Cerebellar cortex (tissue), 1 donor: ENCODE results near the gene PRR35.

Source experiments
- DNase-seq: peaks from one replicate; pipeline ENCODE4 v3.0.0-alpha.2; 2015; ENCODE audit warnings: low spot score

PRR35 gene

DNA sequence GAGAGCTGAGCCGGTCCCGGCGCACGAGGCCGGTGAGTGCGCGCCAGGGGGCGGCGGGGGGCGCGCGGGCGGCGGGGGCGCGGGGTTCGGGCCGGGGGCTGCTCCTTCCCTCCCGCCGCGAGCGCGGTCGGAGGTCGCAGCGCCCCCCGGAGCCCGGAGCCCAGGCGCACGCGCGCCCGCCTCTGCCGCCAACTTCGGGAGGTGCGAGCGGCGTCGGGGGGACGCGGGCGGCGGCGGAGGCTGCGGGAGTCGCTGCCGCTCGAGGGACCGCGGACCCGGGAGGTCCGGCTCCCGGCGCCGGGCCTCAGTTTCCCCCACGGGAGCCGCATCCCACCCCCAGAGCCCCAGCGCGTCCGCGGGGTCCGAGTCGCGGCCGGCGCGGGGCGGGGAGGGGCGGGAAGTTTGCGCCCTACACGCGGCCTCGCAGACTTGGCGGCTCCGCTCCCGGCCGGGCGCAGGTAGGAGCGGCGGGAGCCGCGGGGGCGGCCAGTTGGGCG, at the start of gene PRR35:
Gene PRR35, plus strand, starts transcription at position 191 of the 497 bp plus-strand sequence. CDS start 2,901 bp downstream, outside the sequence.
- no peak for DNase-seq

GRCh38 chr16:512802-513201, 47.4 kb upstream of the PRR35 start:
- no peak for DNase-seq

- no peak for DNase-seq
These were observed 46.2 kb upstream of the PRR35 start for GRCh38 chr16:513950-514349.

- no peak for DNase-seq
These were observed 44.8 kb upstream of the PRR35 start for GRCh38 chr16:515175-515938.

DNA sequence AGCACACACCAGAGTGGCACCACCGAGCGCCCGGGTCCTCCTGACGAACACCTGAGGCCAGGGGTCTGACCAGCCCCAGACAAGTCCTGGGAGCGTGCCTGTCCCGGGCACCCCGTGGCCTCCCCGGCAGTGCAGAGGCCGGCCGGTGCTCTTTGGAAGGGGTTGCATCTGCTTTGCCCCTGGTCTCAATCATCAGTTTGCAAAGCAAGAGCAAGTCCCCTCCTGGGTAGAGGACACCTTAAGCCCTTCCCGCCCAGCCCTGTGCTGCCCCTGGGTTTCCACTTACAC, 44.3 kb upstream of the PRR35 start:
- no peak for DNase-seq

DNA sequence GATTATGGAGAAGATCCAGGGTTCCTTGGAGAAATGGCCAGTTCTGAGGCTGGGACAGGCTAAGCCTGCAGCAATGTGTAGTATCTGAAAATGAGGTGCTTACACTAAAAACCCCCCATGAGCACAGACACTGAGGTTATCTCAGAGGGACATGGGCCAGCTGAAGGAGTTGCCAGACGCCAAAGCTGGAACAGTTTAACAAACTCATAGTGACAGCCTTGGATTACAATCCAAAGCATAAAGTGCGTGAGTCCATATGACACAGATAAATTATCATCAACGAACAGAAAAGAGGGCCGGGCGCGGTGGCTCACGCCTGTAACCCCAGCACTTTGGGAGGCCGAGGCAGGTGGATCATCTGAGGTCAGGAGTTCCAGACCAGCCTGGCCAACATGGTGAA, 43.9 kb upstream of the PRR35 start:
- no peak for DNase-seq

DNA sequence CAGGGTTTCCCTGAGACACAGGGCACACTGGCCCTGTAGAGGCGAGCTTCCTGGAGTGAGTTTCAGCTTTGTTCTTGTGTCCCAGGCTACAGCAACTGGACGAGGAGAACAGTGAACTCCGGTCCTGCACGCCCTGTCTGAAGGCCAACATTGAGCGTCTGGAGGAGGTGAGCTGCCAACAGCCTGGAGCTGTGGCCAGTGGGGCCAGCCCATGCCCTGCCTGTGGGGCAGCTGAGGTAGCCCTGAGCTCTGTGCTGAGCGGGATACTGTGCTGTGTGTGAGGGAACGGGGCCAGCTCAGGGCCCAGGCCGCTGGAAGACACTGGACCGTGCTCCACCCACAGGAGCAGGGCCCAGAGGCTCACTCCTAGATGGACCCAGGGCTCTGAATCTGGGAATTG, 41.3 kb upstream of the PRR35 start:
- no peak for DNase-seq

DNA sequence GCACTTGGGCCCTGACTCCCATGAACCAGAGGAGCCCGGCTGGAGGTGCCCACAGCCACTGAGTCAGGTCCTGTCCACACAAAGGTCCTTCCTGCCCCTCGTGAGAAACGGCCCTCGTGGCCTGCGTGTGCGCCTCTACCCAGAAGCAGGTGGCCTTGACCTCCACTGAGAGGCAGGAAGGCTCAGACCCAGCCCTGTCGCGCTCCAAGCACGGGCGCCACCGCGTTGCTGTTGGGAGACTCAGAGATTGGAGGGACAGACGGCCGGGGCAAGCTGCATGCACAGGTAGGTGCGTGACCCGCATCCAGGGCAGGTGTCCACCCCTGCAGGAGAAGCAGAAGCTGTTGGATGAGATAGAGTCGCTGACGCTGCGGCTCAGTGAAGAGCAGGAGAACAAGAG, 40.8 kb upstream of the PRR35 start:
- no peak for DNase-seq

GRCh38 chr16:519841-520687, 40.1 kb upstream of the PRR35 start:
- DNase-seq, result no peak

GRCh38 chr16:520847-521246, 39.3 kb upstream of the PRR35 start:
- no peak for DNase-seq

- no peak for DNase-seq
These were observed 38.6 kb upstream of the PRR35 start for GRCh38 chr16:521381-522210.

GRCh38 chr16:522320-523096, 37.7 kb upstream of the PRR35 start:
- no peak for DNase-seq

- no peak for DNase-seq
These were observed 37.0 kb upstream of the PRR35 start for GRCh38 chr16:523097-523741.

GRCh38 chr16:524274-525040, 35.7 kb upstream of the PRR35 start:
- no peak for DNase-seq

DNA sequence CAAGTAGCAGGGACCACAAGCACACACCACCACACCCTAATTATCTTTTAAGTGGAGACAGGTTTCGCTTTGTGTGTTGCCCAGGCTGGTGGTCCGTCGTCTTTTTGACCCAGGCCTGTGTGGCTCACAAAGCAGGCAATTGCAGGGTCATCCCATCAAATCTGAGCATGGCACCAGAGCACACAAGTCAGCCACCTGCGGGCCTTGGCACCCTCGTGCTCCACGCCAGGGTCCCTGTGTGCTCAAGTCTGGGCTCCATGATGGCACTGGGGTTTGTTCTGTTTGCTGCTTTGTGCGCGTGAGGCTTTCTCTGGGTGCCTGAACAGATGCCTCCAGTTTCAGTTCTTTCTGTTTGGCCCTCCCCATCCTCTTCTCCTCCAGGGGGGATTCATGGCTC, 35.1 kb upstream of the PRR35 start:
- no peak for DNase-seq

DNA sequence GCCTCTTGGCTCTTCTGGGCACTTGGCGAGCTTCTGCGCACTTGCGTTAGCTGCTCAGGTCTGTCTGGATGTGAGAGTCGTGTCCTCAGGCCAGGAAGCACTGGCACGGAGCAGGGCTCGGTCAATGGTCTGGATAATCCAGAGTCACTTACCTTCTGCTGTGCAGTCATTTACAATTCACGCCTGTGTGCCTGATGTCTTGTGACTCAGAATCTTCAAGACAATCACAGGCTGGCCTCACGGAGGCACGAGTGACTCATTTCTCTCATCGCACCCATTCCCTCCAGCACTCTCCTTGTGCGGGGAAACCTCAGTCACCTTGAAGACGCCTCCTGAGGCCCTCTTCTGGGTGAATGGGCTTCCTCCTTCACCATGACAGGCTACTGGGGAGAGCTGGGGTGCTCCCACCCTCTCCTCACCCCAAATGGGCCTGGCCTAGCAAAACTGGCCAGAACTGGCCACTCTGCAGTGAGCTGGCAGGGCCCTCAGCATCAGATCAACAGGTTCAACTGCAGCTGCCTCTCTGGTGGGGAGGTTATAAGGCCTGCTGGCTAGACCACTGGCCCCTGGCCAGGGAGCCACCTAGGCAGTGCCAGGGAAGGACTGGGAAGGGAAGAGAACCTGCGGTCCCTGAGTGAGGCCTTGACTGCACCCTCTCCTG, 34.5 kb upstream of the PRR35 start:
- peak; percentile 42 for DNase-seq

- peak; percentile 38 for DNase-seq
These were observed 33.8 kb upstream of the PRR35 start for GRCh38 chr16:526181-527014.

DNA sequence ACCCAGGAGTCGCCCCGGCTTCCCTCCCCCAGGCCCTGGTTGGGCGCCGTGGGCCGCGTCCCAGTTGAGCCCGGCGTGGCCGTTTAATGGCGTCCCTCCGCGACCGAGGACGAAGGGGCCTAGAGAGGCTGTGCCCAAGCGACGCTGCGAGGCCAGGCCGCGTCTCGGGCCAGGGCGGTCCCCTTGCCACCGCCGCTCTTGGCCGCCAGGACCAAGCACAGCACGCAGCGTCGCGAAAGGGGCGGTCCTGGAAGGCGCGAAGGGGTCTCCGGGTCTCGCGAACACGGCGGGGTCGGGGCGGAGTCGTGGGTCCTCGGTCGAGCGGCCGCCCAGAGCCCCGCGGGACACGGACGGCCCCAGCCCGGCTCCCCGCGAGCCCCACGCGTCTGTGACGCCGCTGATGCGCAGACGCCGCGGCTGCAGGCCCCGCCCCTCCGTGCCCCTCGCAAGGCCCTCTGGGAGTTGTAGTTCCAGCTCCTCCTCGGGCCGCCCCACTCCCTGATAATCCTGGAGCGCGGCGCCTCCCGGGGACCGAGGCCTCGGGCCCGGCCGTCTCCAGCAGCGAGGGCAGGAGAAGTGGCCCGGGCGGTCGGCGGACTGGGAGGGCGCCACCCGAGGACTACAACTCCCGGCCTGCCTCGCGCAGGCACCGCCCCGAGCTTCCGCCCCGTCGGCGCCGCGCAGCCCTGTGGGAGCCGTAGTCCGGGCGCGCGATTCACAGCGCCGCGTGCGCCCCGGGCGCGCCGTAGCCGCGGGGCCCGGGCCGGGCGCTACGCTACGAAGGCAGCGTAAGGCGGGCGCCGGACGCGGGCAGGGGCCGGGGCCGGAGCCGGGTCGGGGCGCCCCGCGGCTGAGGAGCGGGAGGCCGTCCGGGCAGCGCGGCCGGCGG, 32.9 kb upstream of the PRR35 start, which contains the start of gene CAPN15:
Gene CAPN15, plus strand, starts transcription at position 698 of the 889 bp plus-strand sequence. CDS start 19,127 bp downstream, outside the sequence.
- DNase-seq, result peak; percentile 83
